Caco-2 (cell line): ENCODE data around the gene STAT5B. TPM values are rescaled to one million over a fixed set of nuclear protein-coding genes. Genes with fewer than 3 reads are reported as not detected.
"Not testable (repeated sequence)": the region's sequence is repeated elsewhere in the genome, so short reads cannot be mapped to it uniquely, and the experiment has no call there.

Experiments used
- BruUV-seq: library from RNA; stranded (reverse); fragments of 400-500 nt; replicated peaks from 2 replicates; lab custom pipeline; 2021; lab: Mats Ljungman, UMichigan
- CTCF ChIA-PET: fragments of 300-600 bp; sonication (Branson Sonifier 250); formaldehyde crosslinking; loops from one replicate; lab custom pipeline; 2022; ENCODE audit warnings: antibody characterized with exemption; lab: Charles Lee
- POLR2A ChIA-PET: fragments of 300-600 bp; sonication (Branson Sonifier 250); formaldehyde crosslinking; loops from one replicate; lab custom pipeline; 2022; ENCODE audit warnings: antibody characterized with exemption; lab: Charles Lee
- DNase-seq, 2 experiments: peaks; one replicate each; pipeline versions ENCODE4 v3.0.0 to v3.0.0-alpha.2; 2020 to 2022
- H3K27me3 ChIP-seq: replicated peaks from 2 replicates; pipeline ENCODE4 v1.6.0; 2011; ENCODE audit warnings: low read length; ENCODE audit not compliant: control insufficient read depth, insufficient read depth
- H3K36me3 ChIP-seq: 2 replicates; pipeline ENCODE4 v1.5.1; 2011; ENCODE audit warnings: low read length; ENCODE audit not compliant: control insufficient read depth, insufficient read depth
- H3K4me1 ChIP-seq: fragments of 250-450 bp; sonication (Bioruptor Pico); 2 replicates; pipeline ENCODE4 v1.5.1; 2020; ENCODE audit warnings: mild to moderate bottlenecking
- H3K4me3 ChIP-seq: 2 replicates; pipeline ENCODE4 v1.5.1; 2011; ENCODE audit warnings: low read depth, mild to moderate bottlenecking, control low read depth, low read length
- H3K9me3 ChIP-seq: fragments of 250-450 bp; sonication (Bioruptor Pico); 2 replicates; pipeline ENCODE4 v1.5.1; 2020; ENCODE audit warnings: mild to moderate bottlenecking, moderate library complexity
- H3K27ac Mint-ChIP-seq: one replicate; pipeline ENCODE4 v1.8.0; 2022; ENCODE audit warnings: mixed read lengths; ENCODE audit not compliant: unreplicated experiment
- H3K27me3 Mint-ChIP-seq: one replicate; pipeline ENCODE4 v1.8.0; 2022; ENCODE audit warnings: mixed read lengths; ENCODE audit not compliant: insufficient read depth, unreplicated experiment
- H3K36me3 Mint-ChIP-seq: one replicate; pipeline ENCODE4 v1.8.0; 2022; ENCODE audit warnings: mild to moderate bottlenecking, mixed read lengths; ENCODE audit not compliant: insufficient read depth, unreplicated experiment
- H3K4me1 Mint-ChIP-seq: one replicate; pipeline ENCODE4 v1.8.0; 2022; ENCODE audit warnings: low read depth, mixed read lengths; ENCODE audit not compliant: unreplicated experiment
- H3K4me3 Mint-ChIP-seq: one replicate; pipeline ENCODE4 v1.8.0; 2022; ENCODE audit warnings: mild to moderate bottlenecking, moderate library complexity, mixed read lengths; ENCODE audit not compliant: unreplicated experiment
- H3K9me3 Mint-ChIP-seq: one replicate; pipeline ENCODE4 v1.8.0; 2022; ENCODE audit warnings: mixed read lengths; ENCODE audit not compliant: unreplicated experiment
- intact Hi-C: fragments of 100-400 bp; cut with micrococcal nuclease; formaldehyde crosslinking; loops from one replicate; pipeline ENCODE4 v1.10.0; 2022; ENCODE audit not compliant: unreplicated experiment
- total RNA-seq: library from RNA; stranded (reverse); gene quantifications from 2 replicates; pipeline ENCODE4 v1.2.3, GENCODE V29; 2022
- TF ChIP-seq, protein P1 (sequence below), 2 experiments: fragments of 200-600 bp in 1 of 2; IDR thresholded peaks; 1 replicate in 1 of 2; 2 replicates in 1 of 2; pipeline versions ENCODE4 v1.5.1 to v1.8.0; 2011 to 2022; ENCODE audit warnings: antibody characterized with exemption in 1 of 2, control low read depth in 1 of 2, inconsistent platforms in 1 of 2, low read depth in 1 of 2, low read length in 1 of 2, mild to moderate bottlenecking in 1 of 2, moderate library complexity in 1 of 2; ENCODE audit not compliant: insufficient read depth in 1 of 2, severe bottlenecking in 1 of 2, unreplicated experiment in 1 of 2

STAT5B gene
- total RNA-seq, 1 experiment from 2014 or later = 46.9 TPM

DNA sequence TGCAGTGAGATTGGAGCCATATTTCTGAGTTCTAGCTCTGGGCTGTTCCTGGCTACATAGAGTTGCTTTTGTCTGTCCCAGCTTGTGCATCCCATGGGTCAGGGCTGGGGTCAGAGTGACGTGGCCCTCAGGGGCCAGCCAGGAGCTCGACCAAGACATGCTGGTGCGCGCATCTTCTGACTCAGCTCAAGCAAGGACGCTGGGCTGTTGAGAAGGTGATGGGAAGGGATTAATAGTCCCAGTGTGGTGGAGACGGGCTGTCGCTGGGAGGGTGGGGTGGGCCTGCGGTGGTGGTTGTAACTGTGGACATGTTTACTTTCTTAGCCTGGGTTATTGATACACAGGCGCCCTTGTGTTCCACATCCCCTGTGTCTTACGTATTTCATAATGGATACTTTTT, 21.6 kb upstream of the STAT5B start:
- H3K36me3 ChIP-seq, BruUV-seq: not testable (repeated sequence)

GRCh38 chr17:42296012-42296411, 19.8 kb upstream of the STAT5B start:
- H3K27ac Mint-ChIP-seq = no peak overlapping the region
- Histone ChIP-seq H3K4me1 (no peaks in the 10 kb centered on the region), H3K27me3 (no peaks in the 10 kb centered on the region), H3K36me3 (no peaks in the 10 kb centered on the region), H3K4me3 (no peak overlapping the region), H3K9me3 (no peaks in the 10 kb centered on the region)
- H3K4me3 Mint-ChIP-seq = no peak overlapping the region
- no TSS peak for BruUV-seq
- H3K4me1 Mint-ChIP-seq = no peaks in the 10 kb centered on the region
- H3K9me3 Mint-ChIP-seq = no peaks in the 10 kb centered on the region
- TF ChIP-seq, protein P1, sequence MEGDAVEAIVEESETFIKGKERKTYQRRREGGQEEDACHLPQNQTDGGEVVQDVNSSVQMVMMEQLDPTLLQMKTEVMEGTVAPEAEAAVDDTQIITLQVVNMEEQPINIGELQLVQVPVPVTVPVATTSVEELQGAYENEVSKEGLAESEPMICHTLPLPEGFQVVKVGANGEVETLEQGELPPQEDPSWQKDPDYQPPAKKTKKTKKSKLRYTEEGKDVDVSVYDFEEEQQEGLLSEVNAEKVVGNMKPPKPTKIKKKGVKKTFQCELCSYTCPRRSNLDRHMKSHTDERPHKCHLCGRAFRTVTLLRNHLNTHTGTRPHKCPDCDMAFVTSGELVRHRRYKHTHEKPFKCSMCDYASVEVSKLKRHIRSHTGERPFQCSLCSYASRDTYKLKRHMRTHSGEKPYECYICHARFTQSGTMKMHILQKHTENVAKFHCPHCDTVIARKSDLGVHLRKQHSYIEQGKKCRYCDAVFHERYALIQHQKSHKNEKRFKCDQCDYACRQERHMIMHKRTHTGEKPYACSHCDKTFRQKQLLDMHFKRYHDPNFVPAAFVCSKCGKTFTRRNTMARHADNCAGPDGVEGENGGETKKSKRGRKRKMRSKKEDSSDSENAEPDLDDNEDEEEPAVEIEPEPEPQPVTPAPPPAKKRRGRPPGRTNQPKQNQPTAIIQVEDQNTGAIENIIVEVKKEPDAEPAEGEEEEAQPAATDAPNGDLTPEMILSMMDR (IDR thresholded peaks at IDR 0.05; ENCODE audit: insufficient read depth in 1 of 2, low read depth in 1 of 2, low read length in 1 of 2, severe bottlenecking in 1 of 2, unreplicated experiment in 1 of 2) = no peak
- CTCF ChIA-PET = interaction anchor here (0.6 to 1.1 kb wide), 2 partner anchors 74 to 233 kb away, joined by 3 read pairs; no protein-coding TSS in a partner anchor
- H3K27me3 Mint-ChIP-seq = no peaks in the 10 kb centered on the region
- no peaks in the 10 kb centered on the region for H3K36me3 Mint-ChIP-seq
- no peak for DNase-seq
- POLR2A ChIA-PET = no interaction called here
- intact Hi-C loops = no loop called here

More for the DNA sequence above, 21.6 kb upstream of the STAT5B start:
- H3K9me3 ChIP-seq, H3K9me3 Mint-ChIP-seq, H3K27ac Mint-ChIP-seq, CTCF ChIA-PET, POLR2A ChIA-PET, H3K4me1 ChIP-seq, H3K4me3 Mint-ChIP-seq, H3K36me3 Mint-ChIP-seq, H3K27me3 ChIP-seq, H3K4me1 Mint-ChIP-seq, DNase-seq, intact Hi-C loops, H3K27me3 Mint-ChIP-seq, H3K4me3 ChIP-seq: not testable (repeated sequence)

- DNase-seq = no peak
- ChIA-PET CTCF (no interaction called here), POLR2A (no interaction called here)
- Histone ChIP-seq H3K9me3 (no peaks in the 10 kb centered on the region), H3K4me3 (no peak overlapping the region), H3K4me1 (no peaks in the 10 kb centered on the region), H3K36me3 (no peaks in the 10 kb centered on the region), H3K27me3 (no peaks in the 10 kb centered on the region)
- TF ChIP-seq, protein P1 (IDR thresholded peaks at IDR 0.05; ENCODE audit: insufficient read depth in 1 of 2, low read depth in 1 of 2, low read length in 1 of 2, severe bottlenecking in 1 of 2, unreplicated experiment in 1 of 2) = no peak
- Mint-ChIP-seq H3K27ac (no peak overlapping the region), H3K4me3 (no peak overlapping the region), H3K27me3 (no peaks in the 10 kb centered on the region), H3K9me3 (no peaks in the 10 kb centered on the region), H3K4me1 (no peaks in the 10 kb centered on the region), H3K36me3 (no peaks in the 10 kb centered on the region)
- intact Hi-C loops = no loop called here
- no TSS peak for BruUV-seq
Observed at GRCh38 chr17:42294469-42295398, 18.5 kb upstream of the STAT5B start.
